Measurements from ENCODE around the gene KLB.
"Not testable (repeated sequence)": the region's sequence is repeated elsewhere in the genome, so short reads cannot be mapped to it uniquely, and the experiment has no call there.

The KLB gene

DNA sequence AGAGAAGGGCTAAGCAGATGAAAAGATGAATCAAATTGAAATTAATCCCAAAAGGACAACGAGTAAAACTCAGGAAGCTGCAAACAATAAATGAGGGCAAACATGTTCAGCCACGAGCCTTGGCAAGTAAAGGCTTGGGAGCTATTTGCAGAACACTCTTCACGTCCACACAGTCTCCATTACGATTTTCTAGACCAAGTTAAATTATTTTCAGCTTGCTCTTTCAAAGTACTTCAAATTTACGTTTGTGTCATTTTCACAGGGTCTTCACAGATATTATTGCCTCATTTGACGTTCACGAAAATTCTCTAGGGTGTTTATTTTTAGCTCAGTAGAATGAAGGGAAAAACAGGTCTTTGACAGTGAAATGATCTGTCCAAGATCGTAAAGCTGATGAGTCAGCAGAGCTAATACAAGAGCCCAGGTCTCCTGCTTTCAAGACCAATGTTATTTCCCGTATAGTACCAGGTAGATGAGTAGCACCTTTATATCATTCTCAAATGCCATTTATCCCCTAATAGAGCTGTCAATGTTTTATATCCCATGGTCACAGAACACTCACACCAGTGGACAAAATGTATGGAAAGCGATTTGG is 20.9 kb downstream of the KLB start:
- no peak for DNase-seq

DNA sequence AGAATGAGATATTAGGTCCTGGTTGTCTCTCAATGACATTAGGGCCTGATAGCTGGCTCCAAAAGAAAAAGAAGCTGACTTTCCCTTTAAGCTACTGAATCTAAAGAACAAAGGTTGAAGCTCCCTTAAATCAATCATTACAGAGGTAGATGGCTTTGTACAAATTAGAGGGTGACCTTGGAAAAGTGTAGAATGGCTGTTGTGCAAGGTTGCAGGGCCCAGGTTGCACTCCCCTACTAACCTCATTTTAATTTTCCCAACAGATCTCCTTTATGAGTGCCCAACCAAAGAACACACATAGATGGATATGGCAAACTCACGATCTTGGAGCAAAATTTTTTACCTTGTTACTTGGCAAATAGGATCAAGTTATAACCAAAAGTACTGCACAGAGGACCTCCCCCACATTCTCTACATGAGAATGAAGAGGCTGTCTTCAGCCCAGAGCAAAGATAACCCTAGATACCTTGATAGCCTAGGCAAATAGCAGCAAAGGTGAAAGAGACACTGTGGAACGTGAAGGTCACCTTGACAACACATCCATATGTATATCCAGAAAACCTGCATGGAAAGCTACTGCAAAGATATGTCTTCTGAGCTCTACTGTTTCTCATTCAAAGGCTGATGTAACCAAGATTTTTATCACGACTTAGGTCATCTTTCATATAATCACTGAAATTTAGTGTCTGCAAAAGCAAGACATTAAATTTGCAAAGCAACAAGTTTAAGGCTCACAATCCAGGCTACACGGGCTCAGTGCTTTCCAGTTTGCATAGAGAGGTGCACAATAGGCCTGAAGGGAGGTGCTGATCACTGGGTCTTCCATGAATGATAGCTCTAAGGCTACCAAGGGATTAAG is 23.0 kb downstream of the KLB start:
- DNase-seq: no peak

DNA sequence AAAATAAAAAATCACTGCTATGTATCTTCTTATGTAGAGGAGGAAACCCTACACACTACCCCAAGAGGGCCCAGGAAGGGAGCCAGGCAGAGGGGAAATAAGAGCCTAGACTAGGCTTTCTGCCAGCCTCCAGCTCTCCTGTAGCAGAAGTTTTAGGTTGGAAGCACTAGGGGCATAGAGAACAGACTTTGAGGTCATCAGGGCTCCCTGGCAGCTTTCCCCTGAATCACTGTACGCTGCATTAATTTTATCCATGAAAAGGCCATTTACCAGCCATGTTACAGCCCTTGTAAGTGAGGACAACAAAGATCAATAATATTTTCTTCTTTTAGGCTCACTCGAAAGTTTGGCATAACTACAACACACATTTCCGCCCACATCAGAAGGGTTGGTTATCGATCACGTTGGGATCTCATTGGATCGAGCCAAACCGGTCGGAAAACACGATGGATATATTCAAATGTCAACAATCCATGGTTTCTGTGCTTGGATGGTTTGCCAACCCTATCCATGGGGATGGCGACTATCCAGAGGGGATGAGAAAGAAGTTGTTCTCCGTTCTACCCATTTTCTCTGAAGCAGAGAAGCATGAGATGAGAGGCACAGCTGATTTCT is 27.3 kb downstream of the KLB start:
- DNase-seq: no peak

DNA sequence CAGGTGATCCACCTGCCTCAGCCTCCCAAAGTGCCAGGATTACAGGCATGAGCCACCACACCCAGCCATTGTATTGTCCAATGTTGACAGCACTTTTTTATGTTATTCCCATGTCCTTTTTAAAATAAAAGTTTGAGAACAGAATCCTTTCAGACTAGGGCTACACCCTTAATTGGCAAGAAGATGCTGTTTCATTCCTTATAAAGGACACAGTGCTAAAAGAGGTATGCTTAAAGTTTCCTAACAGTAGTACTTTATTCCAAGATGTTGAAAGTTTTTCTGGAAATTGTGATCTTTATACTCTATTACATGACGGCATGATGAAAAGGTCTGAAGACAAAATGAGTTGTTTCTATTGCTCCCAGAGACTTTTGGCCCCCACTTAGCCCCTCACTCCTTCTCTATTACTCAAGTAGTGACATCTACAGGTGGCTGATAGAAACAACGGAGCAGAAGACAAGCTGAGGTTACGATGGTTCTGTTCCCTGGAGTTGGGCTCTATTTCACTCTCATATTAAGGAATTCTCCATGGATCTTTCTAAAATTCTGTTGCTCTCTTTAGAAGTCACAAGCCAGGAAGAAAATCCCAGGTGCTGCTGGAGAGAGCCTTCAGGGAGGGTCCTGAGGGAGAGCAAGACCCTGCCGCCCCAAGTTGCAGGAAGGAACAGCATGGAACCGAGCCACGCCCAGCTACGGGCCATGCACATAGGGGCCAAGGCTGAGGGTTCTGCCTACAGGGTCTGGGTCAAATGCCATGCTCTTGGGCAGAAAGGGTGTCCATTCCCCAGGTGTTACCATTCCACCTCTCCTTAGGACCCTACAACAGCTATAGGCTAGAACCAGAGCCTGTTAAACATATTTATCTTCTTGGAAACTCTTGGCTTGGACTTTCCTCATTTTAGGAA is 29.2 kb downstream of the KLB start:
- DNase-seq: no peak

DNA sequence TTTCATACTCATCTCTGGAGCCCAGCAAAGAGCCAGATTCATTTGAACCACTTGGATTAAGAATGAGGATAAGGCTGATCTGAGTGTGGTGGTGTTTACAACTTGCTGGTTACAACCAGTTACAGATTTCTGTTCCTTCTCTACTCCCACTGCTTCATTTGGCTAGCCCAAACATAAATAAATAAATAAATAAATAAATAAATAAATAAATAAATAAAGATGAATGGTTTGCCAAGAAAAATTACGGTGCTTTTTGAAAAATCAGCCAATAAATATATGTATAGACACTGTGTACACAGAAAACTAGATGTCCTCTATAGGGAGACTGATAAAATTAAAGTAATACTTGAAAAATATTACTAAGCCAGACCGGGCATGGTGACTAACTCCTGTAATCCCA is 34.9 kb downstream of the KLB start:
- DNase-seq: no peak

DNA sequence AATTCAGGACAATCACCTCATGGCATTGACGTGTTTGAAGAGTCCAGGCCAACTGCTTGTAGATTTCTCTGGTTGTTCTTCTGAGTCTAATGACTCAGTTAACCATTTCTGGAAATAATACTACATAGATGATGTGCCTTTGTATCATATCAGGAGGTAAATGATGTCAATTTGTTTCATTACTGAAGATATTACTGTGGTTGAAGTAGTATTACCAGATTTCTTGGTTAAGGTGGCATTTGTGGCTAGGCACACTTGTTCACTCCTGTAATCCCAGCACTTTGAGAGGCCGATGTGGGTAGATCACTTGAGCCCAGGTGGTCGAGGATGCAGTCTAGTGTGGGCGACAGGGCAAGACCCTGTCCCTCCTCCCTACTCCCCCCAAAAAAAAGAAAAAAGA is 36.3 kb downstream of the KLB start:
- DNase-seq: no peak

DNA sequence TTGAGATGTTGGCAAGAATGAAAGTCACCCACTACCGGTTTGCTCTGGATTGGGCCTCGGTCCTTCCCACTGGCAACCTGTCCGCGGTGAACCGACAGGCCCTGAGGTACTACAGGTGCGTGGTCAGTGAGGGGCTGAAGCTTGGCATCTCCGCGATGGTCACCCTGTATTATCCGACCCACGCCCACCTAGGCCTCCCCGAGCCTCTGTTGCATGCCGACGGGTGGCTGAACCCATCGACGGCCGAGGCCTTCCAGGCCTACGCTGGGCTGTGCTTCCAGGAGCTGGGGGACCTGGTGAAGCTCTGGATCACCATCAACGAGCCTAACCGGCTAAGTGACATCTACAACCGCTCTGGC is 39.7 kb downstream of the KLB start:
- no peak for DNase-seq

DNA sequence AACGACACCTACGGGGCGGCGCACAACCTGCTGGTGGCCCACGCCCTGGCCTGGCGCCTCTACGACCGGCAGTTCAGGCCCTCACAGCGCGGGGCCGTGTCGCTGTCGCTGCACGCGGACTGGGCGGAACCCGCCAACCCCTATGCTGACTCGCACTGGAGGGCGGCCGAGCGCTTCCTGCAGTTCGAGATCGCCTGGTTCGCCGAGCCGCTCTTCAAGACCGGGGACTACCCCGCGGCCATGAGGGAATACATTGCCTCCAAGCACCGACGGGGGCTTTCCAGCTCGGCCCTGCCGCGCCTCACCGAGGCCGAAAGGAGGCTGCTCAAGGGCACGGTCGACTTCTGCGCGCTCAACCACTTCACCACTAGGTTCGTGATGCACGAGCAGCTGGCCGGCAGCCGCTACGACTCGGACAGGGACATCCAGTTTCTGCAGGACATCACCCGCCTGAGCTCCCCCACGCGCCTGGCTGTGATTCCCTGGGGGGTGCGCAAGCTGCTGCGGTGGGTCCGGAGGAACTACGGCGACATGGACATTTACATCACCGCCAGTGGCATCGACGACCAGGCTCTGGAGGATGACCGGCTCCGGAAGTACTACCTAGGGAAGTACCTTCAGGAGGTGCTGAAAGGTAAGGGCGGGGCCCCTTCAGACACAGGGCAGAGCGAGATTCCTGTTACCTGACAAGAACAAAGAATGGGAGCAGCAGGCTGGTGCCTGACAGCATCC is 40.3 kb downstream of the KLB start:
- no peak for DNase-seq

DNA sequence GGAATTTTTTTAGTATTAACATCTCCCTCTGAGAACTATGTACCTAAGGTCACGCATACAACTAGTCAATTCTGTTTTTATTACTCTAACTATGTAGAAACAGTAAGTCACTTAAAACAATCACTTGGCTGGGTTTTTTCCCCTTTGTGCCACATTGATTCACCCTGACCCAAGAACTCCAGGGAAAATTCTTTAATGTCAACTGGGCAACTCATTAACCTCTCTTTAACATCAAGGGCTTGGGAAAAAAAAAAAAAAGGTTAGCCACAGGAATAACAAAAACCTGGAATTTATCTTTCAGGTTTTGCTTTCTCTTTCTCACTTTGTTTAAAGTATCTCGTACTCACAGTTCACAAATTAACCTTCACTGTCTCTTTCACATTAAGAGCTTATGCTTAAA is 43.9 kb downstream of the KLB start:
- DNase-seq: no peak

DNA sequence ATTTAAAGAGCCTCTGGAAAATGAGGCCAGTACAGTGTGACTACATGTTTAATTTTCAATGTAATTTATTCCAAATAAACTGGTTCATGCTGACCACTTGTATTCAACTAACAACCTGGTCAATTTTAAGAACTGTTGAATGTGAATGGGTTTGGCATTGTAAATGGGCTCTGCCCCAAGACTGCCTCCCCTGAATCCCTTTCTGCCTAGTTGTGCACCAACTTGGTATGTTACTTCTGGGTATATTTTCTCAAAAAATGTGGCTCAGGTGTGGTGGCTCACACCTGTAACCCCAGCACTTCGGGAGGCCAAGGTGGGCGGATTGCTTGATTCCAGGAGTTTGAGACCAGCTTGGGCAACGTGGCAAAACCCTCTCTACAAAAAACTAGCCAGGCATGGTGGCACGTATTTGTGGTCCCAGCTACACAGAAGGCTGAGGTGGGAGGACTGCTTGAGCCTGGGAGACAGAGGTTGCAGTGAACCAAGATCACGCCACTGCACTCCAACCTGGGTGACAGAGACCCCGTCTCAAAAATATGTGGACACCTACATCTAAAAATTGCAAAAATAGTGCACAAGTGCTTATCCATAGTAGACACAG is 44.8 kb downstream of the KLB start:
- DNase-seq: no peak

DNA sequence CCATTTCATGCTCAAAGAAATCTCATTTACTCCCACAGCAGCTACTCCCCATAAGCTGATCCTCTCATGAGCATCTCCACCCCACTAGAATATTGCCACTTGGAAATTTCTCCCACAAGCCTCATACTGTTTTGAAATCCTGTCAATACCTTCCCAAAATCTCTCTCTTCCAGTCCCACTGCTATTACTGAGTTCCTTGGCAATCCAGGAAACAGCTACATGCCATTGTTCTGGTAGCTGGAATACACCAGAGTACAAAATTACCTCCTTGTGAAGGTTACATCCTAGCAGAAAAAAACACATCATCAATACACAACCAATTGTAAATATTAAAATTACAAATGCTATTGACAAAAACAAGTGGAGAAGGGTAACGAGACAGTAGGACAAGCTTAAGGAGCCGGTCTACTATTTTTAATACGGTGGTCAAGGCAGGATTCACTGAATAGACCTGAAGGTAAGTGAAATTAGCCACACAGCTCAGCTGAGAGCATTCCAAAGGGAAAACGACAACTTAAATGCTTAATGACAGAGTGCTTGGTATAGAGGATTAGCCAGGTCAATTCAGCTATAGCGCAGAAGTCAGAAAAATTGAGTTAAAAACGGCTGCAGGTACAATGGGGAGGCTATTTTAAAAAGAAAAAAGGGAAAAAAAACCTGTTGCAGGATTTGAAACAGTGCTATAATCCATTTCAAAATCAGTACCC is 45.6 kb downstream of the KLB start:
- no peak for DNase-seq

DNA sequence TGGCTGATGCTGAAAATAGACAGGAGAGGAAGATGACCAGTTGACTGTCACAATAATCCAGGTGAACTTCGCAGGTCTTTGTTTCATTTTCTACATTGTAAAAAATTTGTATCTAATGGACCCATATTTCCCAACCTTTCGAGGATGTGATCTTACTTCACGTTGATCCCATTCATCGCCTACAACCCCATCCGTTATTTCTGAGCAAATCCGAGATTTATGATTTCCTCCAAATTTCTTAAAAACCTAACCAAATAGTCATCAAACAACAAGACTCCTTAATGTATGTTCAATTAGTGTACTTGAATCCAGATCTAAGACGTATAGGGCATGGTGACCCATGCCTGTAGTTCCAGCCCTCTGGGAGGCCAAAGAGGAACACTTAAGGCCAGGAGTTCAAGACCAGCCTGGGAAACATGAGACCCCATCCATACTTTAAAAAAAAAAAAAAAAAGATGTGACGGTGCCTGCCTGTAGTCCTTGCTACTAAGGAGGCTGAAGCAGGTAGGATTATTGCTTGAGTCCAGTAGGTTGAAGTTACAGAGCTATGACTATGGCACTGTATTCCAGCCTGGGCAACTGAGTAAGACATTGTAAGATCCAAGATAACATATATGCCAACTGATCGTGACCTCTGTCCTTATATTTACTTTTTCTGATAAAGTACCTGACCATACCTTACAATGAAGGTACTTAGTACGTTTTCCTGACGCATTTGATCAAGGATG is 46.3 kb downstream of the KLB start:
- no peak for DNase-seq

DNA sequence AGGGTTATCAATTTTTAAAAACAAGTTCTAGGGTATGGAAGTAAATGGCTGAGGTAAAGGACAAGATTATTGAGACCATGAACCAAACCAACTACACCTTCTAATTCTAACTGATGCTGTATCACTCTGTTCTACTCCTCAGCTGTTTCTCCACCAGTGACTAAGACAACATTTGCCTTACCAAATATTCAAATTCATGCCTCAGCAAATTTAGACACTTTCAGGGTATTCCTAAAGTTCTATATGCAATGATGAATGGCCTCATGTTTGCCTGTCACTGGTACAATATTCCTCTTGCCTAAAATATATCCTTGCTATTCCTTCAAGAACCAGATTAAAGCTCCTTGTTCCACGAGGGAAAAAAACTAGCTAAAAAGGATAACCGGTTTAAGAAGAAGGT is 47.0 kb downstream of the KLB start:
- DNase-seq: no peak

DNA sequence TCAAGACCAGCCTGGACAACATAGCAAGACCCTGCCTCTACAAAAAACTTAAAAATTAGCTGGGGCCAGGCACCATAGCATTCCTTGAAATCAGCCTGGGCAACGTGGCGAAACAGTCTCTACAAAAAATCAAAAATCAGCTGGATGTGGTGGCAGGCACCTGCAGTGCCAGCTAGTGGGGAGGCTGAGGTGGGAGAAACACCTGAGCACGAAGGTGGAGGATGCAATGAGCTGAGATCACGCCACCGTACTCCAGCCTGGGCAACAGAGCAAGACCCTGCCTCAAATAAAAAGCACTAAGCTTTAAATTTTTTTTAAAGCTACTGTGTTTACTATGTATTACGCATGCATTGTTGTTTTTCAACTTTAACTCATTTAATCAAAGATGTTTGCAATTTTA is 48.8 kb downstream of the KLB start:
- no peak for DNase-seq

DNA sequence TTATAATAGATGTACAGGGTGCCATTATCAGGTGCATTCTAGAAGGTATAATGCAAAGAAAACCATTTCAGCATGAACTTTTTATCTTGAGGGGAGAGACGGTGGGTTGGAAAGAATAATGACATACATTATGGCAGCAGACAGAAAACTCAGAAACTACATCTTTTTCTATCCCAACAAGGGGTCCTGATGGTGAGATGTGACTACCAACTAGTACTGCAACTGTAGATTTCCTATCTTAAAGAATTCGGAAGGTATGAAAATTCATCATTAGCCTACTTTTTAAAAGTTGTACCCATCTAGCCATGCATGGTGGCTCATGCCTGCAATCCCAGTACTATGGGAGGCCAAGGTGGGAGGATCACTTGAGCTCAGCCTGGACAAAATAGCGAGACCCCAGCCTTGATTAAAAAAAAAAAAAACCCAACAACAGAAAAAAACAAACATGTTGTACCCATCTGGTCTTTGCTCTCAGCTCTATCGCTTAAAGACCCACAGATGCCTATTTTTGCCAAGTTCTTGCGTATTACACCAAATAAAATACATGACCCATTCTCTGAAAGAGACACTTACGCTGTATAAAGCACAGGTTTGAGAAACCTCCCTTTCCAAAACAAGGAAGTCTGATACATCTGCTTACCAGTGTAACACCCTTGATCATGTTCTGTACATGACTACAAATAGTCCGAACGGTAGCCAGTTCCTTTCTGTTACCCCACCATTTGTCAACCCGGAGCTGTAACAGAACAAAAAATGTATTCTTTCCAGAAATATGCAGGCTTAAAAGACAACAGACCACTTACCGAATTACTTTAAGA is 50.4 kb downstream of the KLB start:
- no peak for DNase-seq

DNA sequence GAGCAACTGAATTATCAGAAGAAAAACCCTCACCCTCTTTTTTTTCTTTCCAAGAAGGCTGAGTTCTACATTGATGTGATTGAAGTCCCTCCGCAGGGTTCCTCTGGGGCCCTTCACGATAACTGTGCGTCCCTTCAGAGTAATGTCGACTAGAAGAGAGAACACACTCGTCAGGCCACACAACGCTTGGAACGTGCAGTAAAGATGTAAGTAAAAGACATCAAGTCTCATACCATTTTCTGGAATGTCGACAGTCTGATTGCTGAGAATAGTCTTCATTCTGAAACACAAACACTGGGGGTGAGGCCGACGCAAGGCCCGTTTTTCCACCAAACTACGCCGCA is 51.4 kb downstream of the KLB start:
- not testable (repeated sequence) for DNase-seq

DNA sequence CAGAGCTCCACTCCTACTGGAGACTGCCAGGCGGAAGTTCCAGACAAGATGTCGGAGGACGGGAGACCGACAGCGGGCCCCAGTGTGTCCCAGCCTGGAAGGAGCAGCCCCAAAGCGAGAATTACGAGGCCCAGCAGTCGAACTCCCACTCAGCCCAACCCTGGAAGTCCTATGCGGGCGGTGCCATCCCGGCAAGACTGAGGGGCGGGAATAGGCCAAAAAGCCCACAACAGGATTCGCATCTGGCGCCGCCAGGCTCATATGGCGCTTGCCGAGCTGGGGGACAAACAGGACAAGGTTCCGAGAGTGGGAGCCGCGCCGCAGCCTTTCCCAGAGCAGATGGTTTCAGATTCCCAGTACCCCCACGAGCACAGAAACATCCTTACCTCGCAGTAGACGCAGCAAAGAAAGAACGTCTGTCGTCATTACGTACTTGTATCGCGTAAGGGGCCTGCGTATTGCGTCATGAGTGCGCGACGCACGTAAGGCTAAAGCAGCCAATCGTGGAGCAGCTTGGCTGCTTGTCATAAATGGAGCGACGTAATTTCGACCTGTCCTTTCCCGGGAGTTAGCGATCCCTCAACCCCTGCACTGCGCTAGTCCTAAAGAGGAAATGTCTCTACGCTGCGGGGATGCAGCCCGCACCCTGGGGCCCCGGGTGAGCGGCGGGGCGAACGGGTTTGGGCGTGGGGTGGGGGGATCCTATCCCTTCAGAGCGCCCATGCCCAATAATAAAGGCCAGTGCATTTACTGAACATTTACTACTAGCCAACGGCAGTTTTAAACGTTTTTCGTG is 52.0 kb downstream of the KLB start, which contains the start of the genes LIAS and RPL9:
LIAS (plus strand) TSS at position 552 of the 796 bp plus-strand sequence; CDS start at position 614, 62 bp downstream.
RPL9 (minus strand) TSS at position 418 of the 796 bp plus-strand sequence. CDS start 483 bp downstream, outside the sequence.
- DNase-seq: peak; percentile 85

DNA sequence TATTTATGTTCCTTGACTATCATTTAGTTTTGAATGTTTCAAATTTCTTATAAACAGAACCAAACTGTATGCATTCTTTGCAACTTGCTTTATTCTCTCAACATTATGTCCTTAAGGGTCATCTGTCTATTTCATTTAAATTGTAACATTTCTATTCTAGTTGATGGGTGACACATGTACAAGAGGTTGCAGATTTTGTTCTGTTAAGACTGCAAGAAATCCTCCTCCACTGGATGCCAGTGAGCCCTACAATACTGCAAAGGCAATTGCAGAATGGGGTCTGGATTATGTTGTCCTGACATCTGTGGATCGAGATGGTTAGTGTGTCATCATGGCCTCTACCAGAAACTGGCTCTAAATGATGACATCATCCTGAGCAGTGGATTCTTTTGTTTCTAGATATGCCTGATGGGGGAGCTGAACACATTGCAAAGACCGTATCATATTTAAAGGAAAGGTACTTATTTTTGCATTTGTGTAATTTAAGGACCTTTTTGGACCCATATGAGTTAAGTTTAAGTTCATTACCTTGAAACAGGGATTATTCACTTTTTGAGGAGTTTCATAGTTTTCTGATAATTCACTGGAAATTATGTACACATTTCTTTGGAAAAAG is 58.3 kb downstream of the KLB start:
- DNase-seq: no peak

Data from GOT3 (cell line).